Brain microvascular endothelial cell (primary cell): ENCODE measurements around the gene ITIH1.

Experiments
- DNase-seq: peaks from one replicate; pipeline ENCODE4 v3.0.0-alpha.2; 2020
- H3K27ac ChIP-seq: fragments of 250-450 bp; sonication (Bioruptor Pico); 2 replicates; pipeline ENCODE4 v1.5.1; 2020; ENCODE audit warnings: mild to moderate bottlenecking, moderate library complexity
- H3K27me3 ChIP-seq: fragments of 250-450 bp; sonication (Bioruptor Pico); replicated peaks from 2 replicates; pipeline ENCODE4 v1.5.1; 2020; ENCODE audit warnings: mild to moderate bottlenecking
- H3K36me3 ChIP-seq: fragments of 250-450 bp; sonication (Bioruptor Pico); replicated peaks from 2 replicates; pipeline ENCODE4 v1.5.1; 2020; ENCODE audit warnings: mild to moderate bottlenecking
- H3K4me3 ChIP-seq: 2 replicates; pipeline ENCODE4 v1.5.1; 2011; ENCODE audit warnings: low read depth, mild to moderate bottlenecking, control low read depth, low read length, moderate library complexity
- in situ Hi-C: cut with HindIII; loops from 2 replicates; pipeline ENCODE4 v1.10.0; 2017; ENCODE audit warnings: low sequenced_read_pairs, low pct_ligation_motif_present
- TF ChIP-seq, protein P1 (sequence below): IDR thresholded peaks from 2 replicates; pipeline ENCODE4 v1.5.1; 2011; ENCODE audit warnings: low read depth, mild to moderate bottlenecking, moderate library complexity, low read length, control low read depth, inconsistent platforms; ENCODE audit errors: missing control alignments

ITIH1 gene

DNA sequence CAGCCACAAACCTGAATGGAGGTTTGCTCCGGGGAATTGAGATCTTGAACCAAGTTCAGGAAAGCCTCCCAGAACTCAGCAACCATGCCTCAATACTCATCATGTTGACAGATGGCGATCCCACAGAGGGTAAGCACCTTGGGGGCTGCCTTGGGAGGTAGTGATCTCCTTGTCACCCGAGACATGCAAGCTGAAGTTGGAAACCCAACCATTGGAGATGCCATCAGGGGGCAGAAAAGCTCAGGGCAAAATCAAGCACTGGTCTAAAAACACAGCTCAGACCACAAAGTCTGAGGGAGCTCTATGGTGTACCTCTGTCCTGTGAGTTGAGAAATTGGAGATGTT lies 5.8 kb downstream of the ITIH1 start:
- in situ Hi-C loops, result no loop called here
- no peak overlapping the region for H3K4me3 ChIP-seq
- H3K27me3 ChIP-seq, result peaks cover 4% of the 10 kb centered on the region
- no peaks in the 10 kb centered on the region for H3K36me3 ChIP-seq
- TF ChIP-seq, protein P1, sequence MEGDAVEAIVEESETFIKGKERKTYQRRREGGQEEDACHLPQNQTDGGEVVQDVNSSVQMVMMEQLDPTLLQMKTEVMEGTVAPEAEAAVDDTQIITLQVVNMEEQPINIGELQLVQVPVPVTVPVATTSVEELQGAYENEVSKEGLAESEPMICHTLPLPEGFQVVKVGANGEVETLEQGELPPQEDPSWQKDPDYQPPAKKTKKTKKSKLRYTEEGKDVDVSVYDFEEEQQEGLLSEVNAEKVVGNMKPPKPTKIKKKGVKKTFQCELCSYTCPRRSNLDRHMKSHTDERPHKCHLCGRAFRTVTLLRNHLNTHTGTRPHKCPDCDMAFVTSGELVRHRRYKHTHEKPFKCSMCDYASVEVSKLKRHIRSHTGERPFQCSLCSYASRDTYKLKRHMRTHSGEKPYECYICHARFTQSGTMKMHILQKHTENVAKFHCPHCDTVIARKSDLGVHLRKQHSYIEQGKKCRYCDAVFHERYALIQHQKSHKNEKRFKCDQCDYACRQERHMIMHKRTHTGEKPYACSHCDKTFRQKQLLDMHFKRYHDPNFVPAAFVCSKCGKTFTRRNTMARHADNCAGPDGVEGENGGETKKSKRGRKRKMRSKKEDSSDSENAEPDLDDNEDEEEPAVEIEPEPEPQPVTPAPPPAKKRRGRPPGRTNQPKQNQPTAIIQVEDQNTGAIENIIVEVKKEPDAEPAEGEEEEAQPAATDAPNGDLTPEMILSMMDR, result no peak
- DNase-seq, result no peak
- no peak overlapping the region for H3K27ac ChIP-seq

DNA sequence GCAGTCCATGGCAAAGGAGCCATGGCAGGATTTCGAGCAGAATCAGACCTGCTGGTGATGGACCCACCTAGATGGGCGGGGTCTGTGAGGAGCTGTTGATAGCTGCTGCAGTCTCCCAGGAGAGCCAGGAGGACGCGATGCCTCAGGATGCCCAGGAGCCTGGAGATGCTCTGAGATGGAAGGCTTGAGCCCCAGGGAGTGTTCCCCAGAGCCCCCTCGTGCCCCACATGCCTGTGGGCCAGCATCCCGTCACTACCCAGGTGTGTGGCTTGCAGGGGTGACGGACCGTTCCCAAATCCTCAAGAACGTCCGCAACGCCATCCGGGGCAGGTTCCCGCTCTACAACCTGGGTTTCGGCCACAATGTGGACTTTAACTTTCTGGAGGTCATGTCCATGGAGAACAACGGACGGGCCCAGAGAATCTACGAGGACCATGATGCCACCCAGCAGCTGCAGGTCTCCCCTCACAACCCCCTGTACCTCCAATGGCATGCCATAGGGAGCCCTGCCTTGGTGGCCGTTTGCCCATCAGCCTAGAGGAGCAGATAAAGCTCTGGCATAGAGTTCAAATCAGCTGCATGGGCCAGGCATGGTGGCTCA lies 6.7 kb downstream of the ITIH1 start:
- H3K27ac ChIP-seq, result no peak overlapping the region
- H3K27me3 ChIP-seq, result peaks cover 4% of the 10 kb centered on the region
- no peaks in the 10 kb centered on the region for H3K36me3 ChIP-seq
- H3K4me3 ChIP-seq, result no peak overlapping the region
- in situ Hi-C loops, result no loop called here
- no peak for DNase-seq
- TF ChIP-seq, protein P1, result no peak

DNA sequence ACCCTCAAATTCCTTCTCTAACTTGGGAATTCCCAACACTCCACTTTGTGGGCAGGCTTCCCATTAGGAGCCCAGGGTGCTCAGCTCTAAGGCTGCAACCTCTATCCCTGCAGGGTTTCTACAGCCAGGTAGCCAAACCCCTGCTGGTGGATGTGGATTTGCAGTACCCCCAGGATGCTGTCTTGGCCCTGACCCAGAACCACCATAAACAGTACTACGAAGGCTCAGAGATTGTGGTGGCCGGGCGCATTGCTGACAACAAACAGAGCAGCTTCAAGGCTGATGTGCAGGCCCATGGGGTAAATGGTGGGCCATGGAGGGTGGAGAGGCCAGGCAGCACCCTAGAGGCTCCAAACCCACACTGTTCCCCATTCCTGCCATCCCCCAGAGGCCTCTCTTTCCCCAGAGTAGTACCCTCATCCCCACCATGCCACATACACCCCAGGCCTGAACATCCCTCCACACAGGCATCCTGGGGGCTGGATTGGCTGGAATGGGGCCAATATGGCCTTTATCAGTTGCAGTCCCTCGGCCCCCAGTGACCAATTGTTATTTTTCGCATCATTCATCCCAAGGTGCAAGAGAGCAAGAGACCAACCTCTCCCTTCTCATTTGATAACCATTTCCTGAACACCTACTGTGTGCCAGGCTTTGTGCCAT lies 7.7 kb downstream of the ITIH1 start:
- no peak overlapping the region for H3K4me3 ChIP-seq
- in situ Hi-C loops, result no loop called here
- TF ChIP-seq, protein P1, result no peak
- peaks cover 4% of the 10 kb centered on the region for H3K27me3 ChIP-seq
- H3K36me3 ChIP-seq, result no peaks in the 10 kb centered on the region
- no peak overlapping the region for H3K27ac ChIP-seq
- DNase-seq, result no peak

DNA sequence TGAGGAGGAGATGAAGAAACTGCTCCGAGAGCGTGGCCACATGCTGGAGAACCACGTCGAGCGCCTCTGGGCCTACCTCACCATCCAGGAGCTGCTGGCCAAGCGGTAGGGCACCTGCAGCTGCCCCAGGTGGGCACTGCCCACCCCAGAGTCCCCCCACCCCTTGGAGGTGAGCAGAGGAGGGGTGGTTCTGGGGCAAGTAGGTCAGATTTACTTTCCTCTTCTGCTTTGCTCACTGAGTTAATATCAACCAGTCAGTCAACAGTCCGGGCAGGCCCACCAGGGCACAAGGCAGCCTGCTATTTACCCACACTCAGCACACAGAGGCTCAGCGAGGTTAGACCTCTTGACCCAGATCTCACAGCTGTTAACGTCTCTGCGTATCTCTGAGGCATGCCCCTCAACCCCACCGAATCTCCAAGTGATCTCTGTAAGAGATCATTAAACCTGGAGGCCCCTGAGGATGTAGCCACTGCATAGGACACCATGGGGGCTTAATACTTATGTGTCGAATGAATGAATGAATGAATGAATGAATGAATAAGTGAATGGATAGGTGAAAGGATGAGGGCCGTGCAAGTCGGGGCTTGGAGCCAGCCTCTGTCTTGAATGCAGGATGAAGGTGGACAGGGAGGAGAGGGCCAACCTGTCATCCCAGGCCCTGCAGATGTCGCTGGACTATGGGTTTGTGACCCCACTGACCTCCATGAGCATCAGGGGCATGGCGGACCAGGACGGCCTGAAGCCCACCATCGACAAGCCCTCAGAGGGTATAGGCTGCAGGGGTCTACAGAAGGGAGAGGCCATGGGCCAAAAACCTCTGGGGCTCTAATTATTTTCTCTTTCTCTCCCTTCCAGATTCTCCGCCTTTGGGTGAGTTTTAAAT lies 9.2 kb downstream of the ITIH1 start:
- H3K27ac ChIP-seq, result no peak overlapping the region
- H3K27me3 ChIP-seq, result peaks cover 4% of the 10 kb centered on the region
- H3K36me3 ChIP-seq, result no peaks in the 10 kb centered on the region
- TF ChIP-seq, protein P1, result no peak
- DNase-seq, result no peak
- in situ Hi-C loops, result no loop called here
- H3K4me3 ChIP-seq, result no peak overlapping the region

DNA sequence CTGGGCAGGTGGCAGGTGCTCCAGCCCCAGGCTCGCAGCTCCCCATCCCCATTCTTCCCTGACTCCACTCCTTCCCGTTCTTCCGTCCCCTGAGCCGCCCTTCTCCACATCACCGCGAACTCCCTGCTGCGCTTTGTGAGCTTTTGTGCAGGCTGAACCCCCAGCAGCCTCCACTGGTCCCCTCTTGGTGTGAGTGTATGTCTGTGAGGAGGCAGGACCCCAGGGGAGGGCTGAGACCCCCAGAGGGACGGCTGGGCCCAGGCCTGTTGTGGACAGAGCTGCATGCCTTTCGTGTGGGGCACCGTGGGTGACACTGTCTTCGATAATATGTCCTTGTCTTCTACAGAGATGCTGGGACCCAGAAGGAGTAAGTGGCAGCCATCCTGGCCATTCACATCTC lies 9.8 kb downstream of the ITIH1 start:
- in situ Hi-C loops, result no loop called here
- Histone ChIP-seq H3K27ac (no peak overlapping the region), H3K36me3 (no peaks in the 10 kb centered on the region), H3K27me3 (no peaks in the 10 kb centered on the region), H3K4me3 (no peak overlapping the region)
- no peak for DNase-seq
- TF ChIP-seq, protein P1, result no peak
